GM12878 (cell line): ENCODE results near the gene NPEPPS. TPM values are rescaled to one million over a fixed set of nuclear protein-coding genes. Genes with fewer than 3 reads are reported as not detected.

Experiments
- ATAC-seq: fragments of 200-7000 bp; cut with Tn5 transposase; 3 replicates; pipeline ENCODE4 v1.9.1; 2020; ENCODE audit warnings: mild to moderate bottlenecking, moderate library complexity
- BruUV-seq: library from RNA; stranded (reverse); fragments of 400-500 nt; replicated peaks from 2 replicates; lab custom pipeline; 2021; lab: Mats Ljungman, UMichigan
- CTCF ChIA-PET: fragments of 300-600 bp; sonication (Branson Sonifier 250); formaldehyde crosslinking; extraction: SDS; loops from one replicate; lab custom pipeline; 2021; ENCODE audit warnings: inconsistent platforms; lab: Yijun Ruan, JAX
- POLR2A ChIA-PET: fragments of 350-600 bp; formaldehyde crosslinking; extraction: SDS; loops from one replicate; lab custom pipeline; 2021; ENCODE audit warnings: inconsistent platforms; lab: Charles Lee
- RAD21 ChIA-PET: fragments of 300-600 bp; sonication (Branson Sonifier 250); formaldehyde crosslinking; loops from one replicate; lab custom pipeline; 2023; ENCODE audit warnings: antibody characterized with exemption; ENCODE audit not compliant: unreplicated experiment; lab: Charles Lee
- SMC1A ChIA-PET: fragments of 300-600 bp; sonication (Branson Sonifier 250); formaldehyde crosslinking; loops from one replicate; lab custom pipeline; 2023; ENCODE audit not compliant: unreplicated experiment, uncharacterized antibody; lab: Charles Lee
- DNase-seq: peaks from one replicate; pipeline ENCODE4 v3.0.0-alpha.2; 2011; ENCODE audit warnings: low read depth, low spot score
- FAIRE-seq: peaks from 3 replicates; lab custom pipeline; 2011; peaks lifted over from hg19 to GRCh38; lab: Jason Lieb, UNC
- H2AFZ ChIP-seq: 2 replicates; pipeline ENCODE4 v1.6.0; 2011; ENCODE audit warnings: low read depth, low read length, control low read depth; ENCODE audit not compliant: control insufficient read depth
- H3K27ac ChIP-seq: 2 replicates; pipeline ENCODE4 v1.5.1; 2011; ENCODE audit warnings: control low read depth; ENCODE audit not compliant: control insufficient read depth, insufficient read depth
- H3K27me3 ChIP-seq, 2 experiments: replicated peaks in 1 of 2; 2 replicates each; pipeline versions ENCODE4 v1.6.0 to v1.6.1; 2011; ENCODE audit warnings: low read length in 1 of 2; ENCODE audit not compliant: control insufficient read depth in 2 of 2, insufficient read depth in 2 of 2
- H3K36me3 ChIP-seq, 2 experiments: 2 replicates each; pipeline ENCODE4 v1.5.1; 2011; ENCODE audit warnings: low read length in 1 of 2; ENCODE audit not compliant: control insufficient read depth in 2 of 2, insufficient read depth in 2 of 2
- H3K4me1 ChIP-seq: 2 replicates; pipeline ENCODE4 v1.6.1; 2011; ENCODE audit warnings: mild to moderate bottlenecking, low read length, moderate library complexity, mixed read lengths; ENCODE audit not compliant: control insufficient read depth, insufficient read depth
- H3K4me2 ChIP-seq: 2 replicates; pipeline ENCODE4 v1.6.0; 2011; ENCODE audit warnings: control low read depth; ENCODE audit not compliant: control insufficient read depth, insufficient read depth
- H3K4me3 ChIP-seq: fragments of 200-600 bp; sonication (generic); 2 replicates; pipeline ENCODE4 v1.5.1; 2016
- H3K79me2 ChIP-seq: 2 replicates; pipeline ENCODE4 v1.6.0; 2011; ENCODE audit warnings: low read length; ENCODE audit not compliant: control insufficient read depth, insufficient read depth
- H3K9ac ChIP-seq: 2 replicates; pipeline ENCODE4 v1.8.0; 2011; ENCODE audit warnings: low read length, control low read depth, mixed read lengths; ENCODE audit not compliant: control insufficient read depth, insufficient read depth
- H3K9me3 ChIP-seq: replicated peaks from 3 replicates; pipeline ENCODE4 v1.5.1; 2011; ENCODE audit warnings: mild to moderate bottlenecking, low read length; ENCODE audit not compliant: control insufficient read depth, insufficient read depth
- H4K20me1 ChIP-seq: 2 replicates; pipeline ENCODE4 v1.6.0; 2011; ENCODE audit not compliant: control insufficient read depth, insufficient read depth
- CEBPB ChIP-seq, 2 experiments: fragments of 150-350 bp in 1 of 2; IDR thresholded peaks; 2 replicates each; pipeline ENCODE4 v1.6.1; 2012 to 2014; ENCODE audit warnings: low read depth in 2 of 2, low read length in 2 of 2, borderline replicate concordance in 1 of 2, inconsistent platforms in 1 of 2
- CHD1 ChIP-seq: IDR thresholded peaks from 2 replicates; pipeline ENCODE4 v1.6.1; 2012; ENCODE audit warnings: low read depth, low read length, improper control_type of control experiment
- ELK1 ChIP-seq: IDR thresholded peaks from 2 replicates; pipeline ENCODE4 v1.6.1; 2012; ENCODE audit warnings: low read depth, low read length, improper control_type of control experiment
- NR2C1 ChIP-seq: fragments of 450-650 bp; IDR thresholded peaks from 2 replicates; pipeline ENCODE4 v1.6.1; 2017; ENCODE audit warnings: antibody characterized with exemption, mild to moderate bottlenecking, moderate library complexity
- NR2C2 ChIP-seq: IDR thresholded peaks from 2 replicates; pipeline ENCODE4 v1.6.1; 2011; ENCODE audit warnings: borderline replicate concordance, low read depth; ENCODE audit not compliant: control insufficient read depth, insufficient read length
- SREBF2 ChIP-seq: IDR thresholded peaks from 2 replicates; pipeline ENCODE4 v1.6.1; 2012; ENCODE audit warnings: mild to moderate bottlenecking, low read length
- ZNF217 ChIP-seq: fragments of 450-650 bp; IDR thresholded peaks from 2 replicates; pipeline ENCODE4 v1.6.1; 2017; ENCODE audit warnings: antibody characterized with exemption, mild to moderate bottlenecking
- WGBS: methylation state at CpG from one replicate; pipeline ENCODE4 v1.1.6; 2016; ENCODE audit warnings: low lambda C conversion rate; ENCODE audit not compliant: insufficient replicate concordance, insufficient coverage; ENCODE audit errors: missing lambda C conversion rate; 5-methylcytosine and 5-hydroxymethylcytosine counted together
- in situ Hi-C: fragments of 300-500 bp; cut with MboI; formaldehyde crosslinking; loops from 9 replicates; pipeline ENCODE4 v1.14.3; 2018; ENCODE audit warnings: mixed read lengths
- intact Hi-C: fragments of 100-400 bp; cut with micrococcal nuclease; formaldehyde crosslinking; loops from one replicate; pipeline ENCODE4 v1.14.2; 2022; ENCODE audit not compliant: unreplicated experiment
- polyA plus RNA-seq, 11 experiments: library from polyadenylated mRNA; depleted of rRNA in 4 of 11; unstranded in 6 of 11; stranded (reverse) in 5 of 11; fragments of >200 nt; fragmentation: Nextera tagmentation in 4 of 11; fragmentation: Illumina TruSeq in 1 of 11; extraction: Ambion mirVana in 4 of 11; extraction: Trizol in 1 of 11; gene quantifications; 1 replicate in 1 of 11; 2 replicates in 10 of 11; pipeline versions ENCODE4 v1.2.1 to v1.2.3, GENCODE V29; 2011 to 2016; ENCODE audit warnings: inconsistent platforms in 2 of 11, missing spikeins in 2 of 11, low read depth in 1 of 11
- total RNA-seq, 4 experiments: library from RNA; depleted of rRNA in 3 of 4; stranded (reverse); fragments of >200 nt in 3 of 4; fragmentation: Illumina TruSeq in 1 of 4; extraction: Trizol in 1 of 4; gene quantifications; 2 replicates each; pipeline versions ENCODE4 v1.2.1 to v1.2.3, GENCODE V29; 2013 to 2021

NPEPPS gene
- total and polyA plus RNA-seq, 10 of the 15 experiments (the other 5 are each of a cell fraction or from before 2014, with no cell fraction given): 25.8 to 214 (median 64.6) TPM

GRCh38 chr17:47607481-47607880 is 76.6 kb downstream of the NPEPPS start (continued):
- TF ChIP-seq NR2C1: no peak

- DNase-seq: no peak
- BruUV-seq: no TSS peak
- ChIA-PET POLR2A (interaction anchor here (0.6 kb wide), 2 partner anchors 227 to 358 kb away, joined by 3 to 5 read pairs; no protein-coding TSS in a partner anchor), SMC1A (no interaction called here)
- H2AFZ ChIP-seq: no peak overlapping the region
- no peak for TF ChIP-seq ZNF217
- no peak for TF ChIP-seq SREBF2
- TF ChIP-seq CEBPB (IDR thresholded peaks at IDR 0.05; ENCODE audit: borderline replicate concordance in 1 of 2, low read depth in 2 of 2, low read length in 2 of 2): no peak
- TF ChIP-seq ELK1: no peak
- no peak for TF ChIP-seq CHD1
- no peak for TF ChIP-seq NR2C2
- TF ChIP-seq, all 136 proteins: peak for 0
- ATAC-seq (no peak), FAIRE-seq (no peak)
- ChIA-PET CTCF (interaction anchor here (0.6 kb wide), 1 partner anchor 563 kb away, joined by 3 read pairs; no protein-coding TSS in a partner anchor), RAD21 (no interaction called here)
- WGBS: 98% methylated on average over 5 of the region's 5 CpGs
- Histone ChIP-seq H3K4me3 (no peak overlapping the region), H3K9me3 (no peaks in the 10 kb centered on the region), H3K27me3 (no peaks in the 10 kb centered on the region; a peak in 1 of 4 replicates), H3K4me1 (no peaks in the 10 kb centered on the region), H3K27ac (no peak overlapping the region), H4K20me1 (no peaks in the 10 kb centered on the region), H3K79me2 (no peaks in the 10 kb centered on the region), H3K36me3 (peaks cover 2 to 15% of the 10 kb centered on the region in 2 experiments; a peak in 3 of 4 replicates), H3K9ac (no peak overlapping the region), H3K4me2 (no peak overlapping the region)
- in situ Hi-C loops: loop anchor here (5.0 to 10.0 kb wide), 2 partner anchors 287 to 379 kb away; partner anchors contain the start of gene EFCAB13
- intact Hi-C loops: no loop called here
Measured at GRCh38 chr17:47611372-47612350, 80.8 kb downstream of the NPEPPS start.
